Neural cell (in vitro differentiated cells): ENCODE data around the gene SLC12A4.
"Not testable (repeated sequence)": the region's sequence is repeated elsewhere in the genome, so short reads cannot be mapped to it uniquely, and the experiment has no call there.

ENCODE experiments used
- EZH2 ChIP-seq: fragments of 200-600, 300-800 bp; shearing (Covaris generic), sonication (generic); IDR thresholded peaks from 2 replicates; pipeline ENCODE4 v1.6.1; 2014; ENCODE audit warnings: antibody characterized with exemption, low read length, borderline replicate concordance, mild to moderate bottlenecking; ENCODE audit not compliant: insufficient read depth, poor library complexity, severe bottlenecking
- POLR2AphosphoS5 ChIP-seq: IDR thresholded peaks from 2 replicates; pipeline ENCODE4 v1.6.1; 2012
- TAF1 ChIP-seq: IDR thresholded peaks from 2 replicates; pipeline ENCODE4 v1.6.1; 2012; ENCODE audit warnings: low read depth
- TF ChIP-seq, protein P1 (sequence below): fragments of 450-650 bp; IDR thresholded peaks from 2 replicates; pipeline ENCODE4 v1.5.1; 2014; ENCODE audit warnings: antibody characterized with exemption, mild to moderate bottlenecking, moderate library complexity; ENCODE audit not compliant: poor library complexity, severe bottlenecking

DNA sequence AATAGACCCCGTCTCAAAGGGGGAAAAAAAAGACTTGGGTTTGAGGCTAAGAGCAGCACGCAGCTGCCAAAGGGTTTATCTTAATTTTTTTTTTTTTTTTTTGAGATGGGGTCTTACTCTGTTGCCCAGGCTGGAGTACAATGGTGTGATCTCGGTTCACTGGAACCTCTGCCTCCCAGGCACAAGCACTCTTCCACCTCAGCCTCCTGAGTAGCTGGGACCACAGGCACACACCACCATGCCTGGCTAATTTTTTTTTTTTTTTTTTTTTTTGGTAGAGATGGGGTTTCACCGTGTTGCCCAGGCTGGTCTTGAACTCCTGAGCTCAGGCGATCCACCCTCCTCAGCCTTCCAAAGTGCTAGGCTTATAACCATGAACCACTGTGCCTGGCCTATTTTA is 30.7 kb downstream of the SLC12A4 start:
- TF ChIP-seq, protein P1, sequence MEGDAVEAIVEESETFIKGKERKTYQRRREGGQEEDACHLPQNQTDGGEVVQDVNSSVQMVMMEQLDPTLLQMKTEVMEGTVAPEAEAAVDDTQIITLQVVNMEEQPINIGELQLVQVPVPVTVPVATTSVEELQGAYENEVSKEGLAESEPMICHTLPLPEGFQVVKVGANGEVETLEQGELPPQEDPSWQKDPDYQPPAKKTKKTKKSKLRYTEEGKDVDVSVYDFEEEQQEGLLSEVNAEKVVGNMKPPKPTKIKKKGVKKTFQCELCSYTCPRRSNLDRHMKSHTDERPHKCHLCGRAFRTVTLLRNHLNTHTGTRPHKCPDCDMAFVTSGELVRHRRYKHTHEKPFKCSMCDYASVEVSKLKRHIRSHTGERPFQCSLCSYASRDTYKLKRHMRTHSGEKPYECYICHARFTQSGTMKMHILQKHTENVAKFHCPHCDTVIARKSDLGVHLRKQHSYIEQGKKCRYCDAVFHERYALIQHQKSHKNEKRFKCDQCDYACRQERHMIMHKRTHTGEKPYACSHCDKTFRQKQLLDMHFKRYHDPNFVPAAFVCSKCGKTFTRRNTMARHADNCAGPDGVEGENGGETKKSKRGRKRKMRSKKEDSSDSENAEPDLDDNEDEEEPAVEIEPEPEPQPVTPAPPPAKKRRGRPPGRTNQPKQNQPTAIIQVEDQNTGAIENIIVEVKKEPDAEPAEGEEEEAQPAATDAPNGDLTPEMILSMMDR: not testable (repeated sequence)
- not testable (repeated sequence) for TF ChIP-seq EZH2, POLR2AphosphoS5, TAF1
